ENCODE data around the gene FAM161A. TPM values are rescaled to one million over a fixed set of nuclear protein-coding genes. Genes with fewer than 3 reads are reported as not detected.
"Not testable (repeated sequence)": the region's sequence is repeated elsewhere in the genome, so short reads cannot be mapped to it uniquely, and the experiment has no call there.

Gene FAM161A
- total RNA-seq, 1 donor from 2014 or later: 0.53 TPM

- no peak for TF ChIP-seq CTCF (IDR thresholded peaks at IDR 0.05; ENCODE audit: insufficient read depth, low read length, severe bottlenecking)
- H3K4me3 ChIP-seq (ENCODE audit: low read depth, low read length): no peak overlapping the region
- DNase-seq (ENCODE audit: low read depth) (no peak), FAIRE-seq (no peak)
- no peaks in the 10 kb centered on the region for H3K36me3 ChIP-seq (ENCODE audit: control insufficient read depth, insufficient read depth, low read length)
- no peaks in the 10 kb centered on the region for H3K27me3 ChIP-seq (ENCODE audit: control insufficient read depth, insufficient read depth, low read length)
Measured at GRCh38 chr2:61822255-61822654, 31.6 kb downstream of the FAM161A start.

- DNase-seq (ENCODE audit: low read depth) (no peak), FAIRE-seq (no peak)
- TF ChIP-seq CTCF (IDR thresholded peaks at IDR 0.05; ENCODE audit: insufficient read depth, low read length, severe bottlenecking): no peak
- no peaks in the 10 kb centered on the region for H3K36me3 ChIP-seq (ENCODE audit: control insufficient read depth, insufficient read depth, low read length)
- no peak overlapping the region for H3K4me3 ChIP-seq (ENCODE audit: low read depth, low read length)
- no peaks in the 10 kb centered on the region for H3K27me3 ChIP-seq (ENCODE audit: control insufficient read depth, insufficient read depth, low read length)
Measured at GRCh38 chr2:61816480-61817355, 37.1 kb downstream of the FAM161A start.

- no peak for TF ChIP-seq CTCF (IDR thresholded peaks at IDR 0.05; ENCODE audit: insufficient read depth, low read length, severe bottlenecking)
- H3K27me3 ChIP-seq (ENCODE audit: control insufficient read depth, insufficient read depth, low read length): no peaks in the 10 kb centered on the region
- H3K4me3 ChIP-seq (ENCODE audit: low read depth, low read length): no peak overlapping the region
- no peak for FAIRE-seq
- DNase-seq (ENCODE audit: low read depth): no peak
- no peaks in the 10 kb centered on the region for H3K36me3 ChIP-seq (ENCODE audit: control insufficient read depth, insufficient read depth, low read length)
Measured at GRCh38 chr2:61814539-61815160, 39.2 kb downstream of the FAM161A start.

- DNase-seq (ENCODE audit: low read depth); H3K36me3 ChIP-seq (ENCODE audit: control insufficient read depth, insufficient read depth, low read length); H3K4me3 ChIP-seq (ENCODE audit: low read depth, low read length); H3K27me3 ChIP-seq (ENCODE audit: control insufficient read depth, insufficient read depth, low read length); FAIRE-seq: not testable (repeated sequence)
Measured at GRCh38 chr2:61813314-61813713, 40.5 kb downstream of the FAM161A start.

- no peak for DNase-seq (ENCODE audit: low read depth)
- Histone ChIP-seq H3K27me3 (ENCODE audit: control insufficient read depth, insufficient read depth, low read length) (no peaks in the 10 kb centered on the region), H3K4me3 (ENCODE audit: low read depth, low read length) (no peak overlapping the region), H3K36me3 (ENCODE audit: control insufficient read depth, insufficient read depth, low read length) (no peaks in the 10 kb centered on the region)
- TF ChIP-seq CTCF (IDR thresholded peaks at IDR 0.05; ENCODE audit: insufficient read depth, low read length, severe bottlenecking): no peak
- FAIRE-seq: no peak
Measured at GRCh38 chr2:61811821-61812220, 42.0 kb downstream of the FAM161A start.

GRCh38 chr2:61810203-61810602 is 43.7 kb downstream of the FAM161A start:
- H3K4me3 ChIP-seq (ENCODE audit: low read depth, low read length); H3K36me3 ChIP-seq (ENCODE audit: control insufficient read depth, insufficient read depth, low read length); H3K27me3 ChIP-seq (ENCODE audit: control insufficient read depth, insufficient read depth, low read length); FAIRE-seq; DNase-seq (ENCODE audit: low read depth): not testable (repeated sequence)

GRCh38 chr2:61808693-61809092 is 45.2 kb downstream of the FAM161A start:
- not testable (repeated sequence) for FAIRE-seq; DNase-seq (ENCODE audit: low read depth); H3K4me3 ChIP-seq (ENCODE audit: low read depth, low read length); H3K36me3 ChIP-seq (ENCODE audit: control insufficient read depth, insufficient read depth, low read length); H3K27me3 ChIP-seq (ENCODE audit: control insufficient read depth, insufficient read depth, low read length)

Measured in bronchial epithelial cell (primary cell).